Measurements from ENCODE around the gene ABLIM2.

The ABLIM2 gene

DNA sequence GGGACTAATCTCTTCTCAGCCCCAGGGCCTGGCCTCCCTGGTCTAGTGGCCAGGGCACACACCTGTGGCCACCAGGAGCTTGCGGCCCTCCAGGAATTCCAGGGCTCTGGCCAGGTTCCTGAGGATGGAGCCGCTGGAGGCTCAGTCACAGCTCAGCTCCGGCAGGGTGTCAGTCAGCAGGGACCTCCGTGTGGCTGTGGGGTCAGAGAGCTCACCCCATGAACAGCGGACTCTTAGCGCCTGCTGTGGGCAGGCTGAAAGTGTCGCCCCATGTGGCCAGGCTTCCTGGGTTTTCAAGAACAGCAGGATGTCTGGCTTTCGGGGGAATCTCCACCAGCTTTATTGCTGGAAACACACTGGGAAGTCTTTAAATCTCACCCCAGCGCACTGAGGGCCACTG is 21.2 kb upstream of the ABLIM2 start:
- Mint-ChIP-seq H3K27me3 (ENCODE audit: low read depth, poor library complexity) (peaks cover 4% of the 10 kb centered on the region), H3K4me3 (no peak overlapping the region), H3K27ac (no peak overlapping the region), H3K4me1 (peaks cover 25% of the 10 kb centered on the region), H3K9me3 (no peaks in the 10 kb centered on the region), H3K36me3 (ENCODE audit: low read depth) (no peaks in the 10 kb centered on the region)
- DNase-seq: no peak
- TF ChIP-seq, protein P1, sequence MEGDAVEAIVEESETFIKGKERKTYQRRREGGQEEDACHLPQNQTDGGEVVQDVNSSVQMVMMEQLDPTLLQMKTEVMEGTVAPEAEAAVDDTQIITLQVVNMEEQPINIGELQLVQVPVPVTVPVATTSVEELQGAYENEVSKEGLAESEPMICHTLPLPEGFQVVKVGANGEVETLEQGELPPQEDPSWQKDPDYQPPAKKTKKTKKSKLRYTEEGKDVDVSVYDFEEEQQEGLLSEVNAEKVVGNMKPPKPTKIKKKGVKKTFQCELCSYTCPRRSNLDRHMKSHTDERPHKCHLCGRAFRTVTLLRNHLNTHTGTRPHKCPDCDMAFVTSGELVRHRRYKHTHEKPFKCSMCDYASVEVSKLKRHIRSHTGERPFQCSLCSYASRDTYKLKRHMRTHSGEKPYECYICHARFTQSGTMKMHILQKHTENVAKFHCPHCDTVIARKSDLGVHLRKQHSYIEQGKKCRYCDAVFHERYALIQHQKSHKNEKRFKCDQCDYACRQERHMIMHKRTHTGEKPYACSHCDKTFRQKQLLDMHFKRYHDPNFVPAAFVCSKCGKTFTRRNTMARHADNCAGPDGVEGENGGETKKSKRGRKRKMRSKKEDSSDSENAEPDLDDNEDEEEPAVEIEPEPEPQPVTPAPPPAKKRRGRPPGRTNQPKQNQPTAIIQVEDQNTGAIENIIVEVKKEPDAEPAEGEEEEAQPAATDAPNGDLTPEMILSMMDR (IDR thresholded peaks at IDR 0.05): no peak

DNA sequence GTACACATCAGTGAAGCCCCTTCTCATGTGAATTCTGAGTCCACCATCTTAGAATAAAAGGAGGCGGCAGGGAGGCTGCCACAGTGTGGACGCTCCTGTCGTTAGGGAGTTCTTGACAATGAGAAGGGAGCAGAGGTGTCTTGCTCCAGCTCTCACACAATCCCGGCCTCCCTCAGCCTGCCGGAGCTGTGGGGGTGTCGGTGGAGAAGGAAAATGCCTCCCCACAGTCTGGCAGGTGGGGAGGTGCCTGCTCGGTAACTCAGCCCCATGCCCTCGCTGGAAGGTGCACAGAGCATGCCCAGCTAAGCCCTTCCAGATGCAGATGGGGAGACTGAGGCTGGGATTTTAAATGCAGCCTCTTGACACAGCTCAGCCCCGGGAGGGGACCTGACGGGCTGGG is 20.5 kb upstream of the ABLIM2 start:
- TF ChIP-seq, protein P1 (IDR thresholded peaks at IDR 0.05): no peak
- H3K27me3 Mint-ChIP-seq (ENCODE audit: low read depth, poor library complexity): peaks cover 7% of the 10 kb centered on the region
- no peak for DNase-seq
- H3K4me1 Mint-ChIP-seq: peaks cover 25% of the 10 kb centered on the region
- H3K9me3 Mint-ChIP-seq: no peaks in the 10 kb centered on the region
- no peak overlapping the region for H3K4me3 Mint-ChIP-seq
- no peaks in the 10 kb centered on the region for H3K36me3 Mint-ChIP-seq (ENCODE audit: low read depth)
- no peak overlapping the region for H3K27ac Mint-ChIP-seq

DNA sequence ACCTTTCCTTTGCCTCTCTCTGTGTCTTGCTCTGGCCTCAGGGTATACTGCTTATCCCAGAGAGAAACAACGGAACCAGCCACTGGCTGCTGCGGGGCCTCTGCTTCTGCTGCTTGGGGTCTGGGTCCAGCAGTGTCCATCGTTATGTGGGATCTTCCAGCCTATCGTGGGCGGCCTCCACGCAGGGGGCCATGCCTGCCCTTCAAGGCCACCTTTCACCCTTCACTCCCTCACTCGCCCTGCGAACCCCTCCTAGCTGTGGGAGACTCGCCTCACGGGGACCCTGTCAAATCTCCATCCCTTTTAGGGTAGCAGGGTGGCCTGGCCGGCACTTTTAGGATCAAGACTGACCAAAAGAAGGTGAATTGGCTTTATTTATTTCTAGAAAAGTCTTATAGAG is 19.3 kb upstream of the ABLIM2 start:
- no peaks in the 10 kb centered on the region for H3K36me3 Mint-ChIP-seq (ENCODE audit: low read depth)
- H3K9me3 Mint-ChIP-seq: no peaks in the 10 kb centered on the region
- TF ChIP-seq, protein P1 (IDR thresholded peaks at IDR 0.05): no peak
- DNase-seq: no peak
- peaks cover 8% of the 10 kb centered on the region for H3K27me3 Mint-ChIP-seq (ENCODE audit: low read depth, poor library complexity)
- peak overlapping the region; percentile 36 for H3K4me3 Mint-ChIP-seq
- H3K27ac Mint-ChIP-seq: no peak overlapping the region
- H3K4me1 Mint-ChIP-seq: peaks cover 21% of the 10 kb centered on the region

DNA sequence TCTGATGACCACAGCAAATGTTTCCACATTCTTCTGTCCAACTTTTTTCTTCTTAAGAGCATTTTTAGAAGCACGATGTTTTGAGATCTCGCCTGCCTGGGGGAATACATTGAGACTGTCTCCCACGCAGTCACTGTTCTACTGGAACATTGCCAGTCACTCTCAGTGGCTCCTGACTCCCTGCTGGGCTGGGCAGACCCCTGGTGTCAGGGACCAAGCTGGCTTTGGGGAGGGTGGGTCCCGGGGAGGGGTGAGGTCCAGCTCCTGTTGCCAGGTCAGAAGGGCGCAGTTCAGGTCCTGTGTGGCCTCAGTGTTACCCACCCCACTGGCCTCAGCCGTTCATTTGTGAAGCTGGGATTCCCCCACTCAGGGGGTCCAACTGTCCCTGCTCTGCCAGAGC is 18.9 kb upstream of the ABLIM2 start:
- DNase-seq: no peak
- Mint-ChIP-seq H3K4me1 (peaks cover 21% of the 10 kb centered on the region), H3K4me3 (no peak overlapping the region), H3K36me3 (ENCODE audit: low read depth) (no peaks in the 10 kb centered on the region), H3K27ac (no peak overlapping the region), H3K9me3 (no peaks in the 10 kb centered on the region), H3K27me3 (ENCODE audit: low read depth, poor library complexity) (peaks cover 10% of the 10 kb centered on the region)
- TF ChIP-seq, protein P1 (IDR thresholded peaks at IDR 0.05): no peak

DNA sequence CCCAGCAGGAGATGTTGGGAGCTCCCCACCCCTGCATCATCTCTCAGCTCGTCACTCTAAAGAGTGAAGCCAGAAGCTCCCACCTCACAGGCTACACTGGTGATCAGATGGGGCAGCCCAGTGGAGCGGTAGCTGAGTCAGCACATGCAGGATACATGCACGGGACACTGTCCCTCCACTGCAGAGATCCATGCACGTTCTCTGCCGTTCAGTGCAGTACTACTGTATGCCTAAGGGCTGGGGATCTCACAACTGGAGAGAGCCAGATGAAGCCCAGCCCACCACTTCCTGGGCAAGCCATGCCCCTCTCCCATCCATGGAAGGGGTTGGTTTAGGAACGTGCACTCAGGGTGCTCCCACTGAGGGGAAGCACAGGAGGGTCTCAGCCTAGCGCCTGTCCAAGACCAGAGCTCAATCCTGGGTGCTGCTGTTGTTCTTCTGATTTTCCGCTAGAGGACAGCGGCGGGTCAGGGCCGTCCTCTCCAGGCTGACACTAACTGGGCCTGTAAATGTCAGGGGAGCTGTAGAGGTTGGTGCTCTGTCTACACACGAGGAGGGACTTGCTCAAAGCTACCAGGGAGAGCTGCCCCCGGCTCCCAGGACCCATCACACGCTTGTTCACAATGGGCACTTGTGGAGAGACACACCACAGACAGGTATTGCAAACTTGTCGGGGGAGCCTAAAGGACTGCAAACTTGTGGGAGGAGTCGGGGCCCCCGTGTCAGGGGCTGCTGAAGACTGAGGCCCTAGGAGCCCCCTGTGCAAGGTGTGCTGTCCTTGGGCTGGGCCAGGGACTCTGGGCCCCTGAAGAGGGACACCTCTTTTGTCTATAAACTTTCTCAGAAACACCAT is 18.2 kb upstream of the ABLIM2 start:
- H3K27ac Mint-ChIP-seq: peak overlapping the region; percentile 71
- TF ChIP-seq, protein P1 (IDR thresholded peaks at IDR 0.05): peak; percentile 79
- H3K4me3 Mint-ChIP-seq: peak overlapping the region; percentile 11
- H3K36me3 Mint-ChIP-seq (ENCODE audit: low read depth): no peaks in the 10 kb centered on the region
- peaks cover 24% of the 10 kb centered on the region for H3K4me1 Mint-ChIP-seq
- peak; percentile 66 for DNase-seq
- H3K27me3 Mint-ChIP-seq (ENCODE audit: low read depth, poor library complexity): peaks cover 15% of the 10 kb centered on the region
- no peaks in the 10 kb centered on the region for H3K9me3 Mint-ChIP-seq

DNA sequence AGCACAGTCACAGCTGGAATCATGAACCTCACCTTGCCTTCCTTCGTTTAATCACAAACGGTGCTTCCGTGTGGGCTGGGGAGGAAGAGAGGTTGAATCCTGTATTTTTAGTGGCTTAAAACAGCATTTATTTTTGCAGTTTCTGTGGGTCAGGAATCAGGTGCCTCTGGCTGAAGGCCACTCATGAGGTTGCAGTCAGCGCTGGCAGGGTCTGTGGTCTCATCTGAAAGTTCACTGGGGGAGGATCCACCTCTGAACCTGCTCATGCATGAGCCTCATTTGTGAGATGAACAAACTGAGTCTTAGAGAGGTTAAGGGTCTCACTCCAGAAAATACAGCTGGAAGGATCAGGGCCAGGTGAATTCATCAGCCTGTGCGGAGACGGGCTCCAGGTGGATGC is 17.1 kb upstream of the ABLIM2 start:
- Mint-ChIP-seq H3K27me3 (ENCODE audit: low read depth, poor library complexity) (peaks cover 21% of the 10 kb centered on the region), H3K27ac (no peak overlapping the region), H3K4me3 (no peak overlapping the region), H3K9me3 (no peaks in the 10 kb centered on the region), H3K4me1 (peaks cover 24% of the 10 kb centered on the region), H3K36me3 (ENCODE audit: low read depth) (no peaks in the 10 kb centered on the region)
- TF ChIP-seq, protein P1 (IDR thresholded peaks at IDR 0.05): no peak
- no peak for DNase-seq
